NT2/D1 (cell line): ENCODE data around the gene CCSER1.

Experiments
- DNase-seq: peaks from one replicate; pipeline ENCODE4 v3.0.0-alpha.2; 2011; ENCODE audit warnings: low read depth, low spot score
- H3K27me3 ChIP-seq: 2 replicates; pipeline ENCODE4 v1.6.0; 2011; ENCODE audit warnings: mild to moderate bottlenecking; ENCODE audit not compliant: insufficient read length, insufficient read depth
- H3K36me3 ChIP-seq: 2 replicates; pipeline ENCODE4 v1.6.1; 2011; ENCODE audit warnings: mild to moderate bottlenecking, low read length, mixed read lengths; ENCODE audit not compliant: insufficient read depth, insufficient read length
- H3K4me1 ChIP-seq: 2 replicates; pipeline ENCODE4 v1.5.1; 2011; ENCODE audit not compliant: insufficient read depth, insufficient read length
- H3K4me3 ChIP-seq: 2 replicates; pipeline ENCODE4 v1.5.1; 2011; ENCODE audit warnings: low read depth; ENCODE audit not compliant: insufficient read length
- H3K9ac ChIP-seq: 2 replicates; pipeline ENCODE4 v1.6.0; 2011; ENCODE audit warnings: low read depth; ENCODE audit not compliant: insufficient read length
- H3K9me3 ChIP-seq: 2 replicates; pipeline ENCODE4 v1.5.1; 2011; ENCODE audit warnings: mild to moderate bottlenecking, low read length; ENCODE audit not compliant: insufficient read depth
- SUZ12 ChIP-seq: IDR thresholded peaks from 2 replicates; pipeline ENCODE4 v1.6.1; 2011; ENCODE audit not compliant: insufficient read length, insufficient read depth; ENCODE audit errors: extremely low read depth
- YY1 ChIP-seq: IDR thresholded peaks from 2 replicates; pipeline ENCODE4 v1.6.1; 2011; ENCODE audit not compliant: insufficient read length, insufficient read depth
- ZNF274 ChIP-seq: IDR thresholded peaks from 2 replicates; pipeline ENCODE4 v1.6.1; 2011; ENCODE audit warnings: mild to moderate bottlenecking, low read depth, low read length

The CCSER1 gene

GRCh38 chr4:90127223-90127705 is at the start of gene CCSER1:
CCSER1 (plus strand) TSS chr4:90127394.
- DNase-seq, result no peak

GRCh38 chr4:90078440-90078839 is 48.8 kb upstream of the CCSER1 start:
- Histone ChIP-seq H3K4me3 (no peak overlapping the region), H3K4me1 (no peaks in the 10 kb centered on the region), H3K9me3 (no peaks in the 10 kb centered on the region), H3K27me3 (no peaks in the 10 kb centered on the region), H3K9ac (no peak overlapping the region), H3K36me3 (no peaks in the 10 kb centered on the region)
- DNase-seq, result no peak
- TF ChIP-seq ZNF274, result no peak
- TF ChIP-seq SUZ12, result no peak
- TF ChIP-seq YY1, result no peak

More at GRCh38 chr4:90127223-90127705, at the start of gene CCSER1:
- H3K27me3 ChIP-seq, result peaks cover 48% of the 10 kb centered on the region
- H3K4me1 ChIP-seq, result no peaks in the 10 kb centered on the region
- no peaks in the 10 kb centered on the region for H3K9me3 ChIP-seq
- H3K9ac ChIP-seq, result peak within 1 kb of the TSS; percentile 82
- peak within 1 kb of the TSS; percentile 60 for H3K4me3 ChIP-seq
- no peak for TF ChIP-seq YY1
- TF ChIP-seq ZNF274, result no peak
- no peak for TF ChIP-seq SUZ12
- no peaks in the 10 kb centered on the region for H3K36me3 ChIP-seq

GRCh38 chr4:90080116-90080515 is 47.1 kb upstream of the CCSER1 start:
- H3K36me3 ChIP-seq, result no peaks in the 10 kb centered on the region
- TF ChIP-seq ZNF274, result no peak
- no peak for TF ChIP-seq SUZ12
- TF ChIP-seq YY1, result no peak
- H3K9ac ChIP-seq, result no peak overlapping the region
- no peaks in the 10 kb centered on the region for H3K4me1 ChIP-seq
- H3K9me3 ChIP-seq, result no peaks in the 10 kb centered on the region
- no peak for DNase-seq
- no peaks in the 10 kb centered on the region for H3K27me3 ChIP-seq
- no peak overlapping the region for H3K4me3 ChIP-seq

GRCh38 chr4:90081432-90082144 is 45.6 kb upstream of the CCSER1 start:
- Histone ChIP-seq H3K36me3 (no peaks in the 10 kb centered on the region), H3K9me3 (no peaks in the 10 kb centered on the region), H3K9ac (no peak overlapping the region), H3K4me3 (no peak overlapping the region), H3K4me1 (no peaks in the 10 kb centered on the region), H3K27me3 (no peaks in the 10 kb centered on the region)
- DNase-seq, result no peak
- no peak for TF ChIP-seq ZNF274
- no peak for TF ChIP-seq YY1
- TF ChIP-seq SUZ12, result no peak

- no peak for TF ChIP-seq SUZ12
- no peak for TF ChIP-seq ZNF274
- TF ChIP-seq YY1, result no peak
- no peak overlapping the region for H3K4me3 ChIP-seq
- no peaks in the 10 kb centered on the region for H3K9me3 ChIP-seq
- H3K36me3 ChIP-seq, result no peaks in the 10 kb centered on the region
- no peak overlapping the region for H3K9ac ChIP-seq
- no peak for DNase-seq
- no peaks in the 10 kb centered on the region for H3K27me3 ChIP-seq
- H3K4me1 ChIP-seq, result no peaks in the 10 kb centered on the region
Measured at GRCh38 chr4:90082449-90082848, 44.7 kb upstream of the CCSER1 start.

- Histone ChIP-seq H3K9me3 (no peaks in the 10 kb centered on the region), H3K9ac (no peak overlapping the region), H3K4me1 (no peaks in the 10 kb centered on the region), H3K27me3 (no peaks in the 10 kb centered on the region), H3K36me3 (no peaks in the 10 kb centered on the region), H3K4me3 (no peak overlapping the region)
- no peak for DNase-seq
- TF ChIP-seq YY1 (no peak), SUZ12 (no peak), ZNF274 (no peak)
Measured at GRCh38 chr4:90084277-90084966, 42.8 kb upstream of the CCSER1 start.

GRCh38 chr4:90084967-90085295 is 42.3 kb upstream of the CCSER1 start:
- Histone ChIP-seq H3K9me3 (no peaks in the 10 kb centered on the region), H3K27me3 (no peaks in the 10 kb centered on the region), H3K4me1 (no peaks in the 10 kb centered on the region), H3K9ac (no peak overlapping the region), H3K4me3 (no peak overlapping the region), H3K36me3 (no peaks in the 10 kb centered on the region)
- no peak for TF ChIP-seq SUZ12
- TF ChIP-seq YY1, result no peak
- TF ChIP-seq ZNF274, result no peak
- no peak for DNase-seq
